Colonic mucosa (tissue), 4 donors: ENCODE data around the gene LDLRAD3. TPM values are rescaled to one million over a fixed set of nuclear protein-coding genes. Genes with fewer than 3 reads are reported as not detected.

Experiments used
- DNase-seq: peaks from one replicate; pipeline ENCODE4 v3.0.0-alpha.2; 2020
- H3K27ac ChIP-seq: fragments of 200-600 bp; one replicate; pipeline ENCODE4 v1.8.0; 2021
- H3K27me3 ChIP-seq: fragments of 200-600 bp; one replicate; pipeline ENCODE4 v1.8.0; 2021
- H3K36me3 ChIP-seq: fragments of 200-600 bp; one replicate; pipeline ENCODE4 v1.8.0; 2021
- H3K4me1 ChIP-seq: fragments of 200-600 bp; one replicate; pipeline ENCODE4 v1.8.0; 2021; ENCODE audit warnings: mild to moderate bottlenecking
- H3K4me3 ChIP-seq: fragments of 200-600 bp; one replicate; pipeline ENCODE4 v1.8.0; 2021
- H3K9ac ChIP-seq, 2 donors: one replicate each; pipeline ENCODE4 v1.7.0; 2013; ENCODE audit warnings: control low read depth in 2 of 2, low read depth in 2 of 2, low read length in 2 of 2
- H3K9me3 ChIP-seq: fragments of 200-600 bp; one replicate; pipeline ENCODE4 v1.8.0; 2021
- intact Hi-C: fragments of 100-400 bp; cut with DNase I; formaldehyde crosslinking; loops from one replicate; pipeline ENCODE4 v1.14.1; 2022
- total RNA-seq, 2 donors: library from RNA; stranded (reverse); fragmentation: NEBNext Ultra II Directional in 1 of 2; extraction: Animal tissue kit (Norgen Biotek cat#: 25700) in 1 of 2; gene quantifications; one replicate each; pipeline ENCODE4 v1.2.1, GENCODE V29; 2021
- TF ChIP-seq, protein P1 (sequence below): fragments of 200-600 bp; IDR thresholded peaks from one replicate; pipeline ENCODE4 v1.8.0; 2022; ENCODE audit warnings: antibody characterized with exemption, mild to moderate bottlenecking
- donor health status: healthy.
- donor health status: DM: no; HTN: no; CAD: no.
- donor health status: DM: no; HTN: no; CAD: no.

Gene LDLRAD3
- total RNA-seq, 2 donors from 2014 or later, result 1.9 to 2.9 TPM

DNA sequence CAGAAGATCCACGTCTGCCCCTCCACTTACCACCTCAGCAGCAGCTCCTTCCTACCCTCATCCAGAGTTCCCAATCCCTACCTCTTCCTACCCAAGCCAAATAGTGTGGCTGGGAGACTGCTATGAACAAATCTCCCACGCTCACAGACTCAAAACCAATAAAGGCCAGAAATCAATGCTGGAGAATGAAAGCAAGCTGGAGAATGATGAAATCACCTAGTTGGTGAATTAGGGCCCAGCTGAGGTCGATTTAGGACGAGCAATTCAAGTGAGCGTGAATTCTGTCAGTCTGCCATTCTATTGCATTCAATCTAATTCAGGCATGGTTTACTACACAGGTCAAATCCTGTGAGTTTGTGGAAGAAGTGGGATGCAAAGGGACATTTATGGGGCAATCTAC lies 322.9 kb downstream of the LDLRAD3 start:
- Histone ChIP-seq H3K4me1 (no peaks in the 10 kb centered on the region), H3K36me3 (no peaks in the 10 kb centered on the region), H3K4me3 (no peak overlapping the region), H3K9me3 (no peaks in the 10 kb centered on the region), H3K27me3 (no peaks in the 10 kb centered on the region), H3K9ac (no peak overlapping the region), H3K27ac (no peak overlapping the region)
- intact Hi-C loops, result loop anchor here (10.0 kb wide), 2 partner anchors 222 to 782 kb away; no protein-coding TSS in a partner anchor
- DNase-seq, result peak; percentile 1
- TF ChIP-seq, protein P1, sequence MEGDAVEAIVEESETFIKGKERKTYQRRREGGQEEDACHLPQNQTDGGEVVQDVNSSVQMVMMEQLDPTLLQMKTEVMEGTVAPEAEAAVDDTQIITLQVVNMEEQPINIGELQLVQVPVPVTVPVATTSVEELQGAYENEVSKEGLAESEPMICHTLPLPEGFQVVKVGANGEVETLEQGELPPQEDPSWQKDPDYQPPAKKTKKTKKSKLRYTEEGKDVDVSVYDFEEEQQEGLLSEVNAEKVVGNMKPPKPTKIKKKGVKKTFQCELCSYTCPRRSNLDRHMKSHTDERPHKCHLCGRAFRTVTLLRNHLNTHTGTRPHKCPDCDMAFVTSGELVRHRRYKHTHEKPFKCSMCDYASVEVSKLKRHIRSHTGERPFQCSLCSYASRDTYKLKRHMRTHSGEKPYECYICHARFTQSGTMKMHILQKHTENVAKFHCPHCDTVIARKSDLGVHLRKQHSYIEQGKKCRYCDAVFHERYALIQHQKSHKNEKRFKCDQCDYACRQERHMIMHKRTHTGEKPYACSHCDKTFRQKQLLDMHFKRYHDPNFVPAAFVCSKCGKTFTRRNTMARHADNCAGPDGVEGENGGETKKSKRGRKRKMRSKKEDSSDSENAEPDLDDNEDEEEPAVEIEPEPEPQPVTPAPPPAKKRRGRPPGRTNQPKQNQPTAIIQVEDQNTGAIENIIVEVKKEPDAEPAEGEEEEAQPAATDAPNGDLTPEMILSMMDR, result no peak

DNA sequence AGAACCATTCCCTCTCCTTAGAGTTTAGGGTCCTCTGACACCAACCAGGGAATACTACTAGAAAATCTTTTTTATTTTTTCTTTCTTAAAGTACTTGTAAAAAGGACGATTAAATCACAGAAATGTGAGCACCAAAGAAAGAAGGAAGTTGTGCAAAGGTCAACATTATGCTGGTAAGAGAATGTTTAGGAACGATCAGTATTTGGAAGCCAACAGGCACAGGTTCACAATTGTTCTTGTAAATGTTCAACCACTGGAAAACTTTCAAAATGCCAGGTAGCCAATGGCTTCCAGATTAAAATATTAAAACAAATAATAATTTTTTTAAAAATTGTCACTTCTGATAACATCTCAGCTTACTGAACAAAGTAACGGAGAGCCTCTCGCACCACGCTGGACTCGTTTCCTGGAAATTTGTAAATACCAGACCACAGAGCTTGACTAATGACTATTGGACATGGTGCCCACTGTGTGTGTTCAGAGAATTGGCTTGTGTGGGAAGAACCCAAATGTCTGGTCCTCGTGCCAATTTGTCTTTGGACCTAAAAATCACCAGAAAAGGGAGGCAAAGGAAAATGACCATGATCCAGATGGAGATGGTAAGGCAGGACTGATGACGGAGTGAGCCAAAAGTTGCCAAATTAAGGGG lies 324.6 kb downstream of the LDLRAD3 start:
- Histone ChIP-seq H3K9ac (no peak overlapping the region), H3K36me3 (no peaks in the 10 kb centered on the region), H3K9me3 (no peaks in the 10 kb centered on the region), H3K27me3 (no peaks in the 10 kb centered on the region), H3K4me3 (no peak overlapping the region), H3K27ac (no peak overlapping the region), H3K4me1 (no peaks in the 10 kb centered on the region)
- TF ChIP-seq, protein P1, result no peak
- intact Hi-C loops, result loop anchor here (10.0 kb wide), 2 partner anchors 224 to 784 kb away; no protein-coding TSS in a partner anchor
- no peak for DNase-seq

DNA sequence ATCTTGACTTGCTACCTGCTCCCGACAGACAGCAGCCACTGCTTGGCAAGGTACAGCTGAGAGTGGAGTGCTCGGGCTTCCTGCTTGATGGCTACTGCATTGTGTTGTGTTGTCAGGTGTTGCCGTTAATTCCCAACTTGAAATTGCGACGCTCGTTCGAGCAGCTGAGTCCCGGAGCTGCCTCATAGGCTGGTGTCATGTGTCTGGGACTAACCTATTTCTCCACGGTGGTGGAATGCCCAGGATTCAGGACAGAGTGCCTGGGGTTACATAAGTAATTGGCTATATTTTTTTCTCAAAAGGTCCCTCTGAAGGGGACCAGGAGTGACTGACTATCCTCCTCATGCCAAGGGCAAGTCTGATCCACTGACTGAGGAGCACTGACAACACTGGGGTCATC lies 326.8 kb downstream of the LDLRAD3 start:
- Histone ChIP-seq H3K4me3 (no peak overlapping the region), H3K27me3 (no peaks in the 10 kb centered on the region), H3K27ac (no peak overlapping the region), H3K9me3 (no peaks in the 10 kb centered on the region), H3K9ac (no peak overlapping the region), H3K4me1 (no peaks in the 10 kb centered on the region), H3K36me3 (peaks cover 9% of the 10 kb centered on the region)
- intact Hi-C loops, result no loop called here
- TF ChIP-seq, protein P1, result no peak
- DNase-seq, result peak; percentile 3

DNA sequence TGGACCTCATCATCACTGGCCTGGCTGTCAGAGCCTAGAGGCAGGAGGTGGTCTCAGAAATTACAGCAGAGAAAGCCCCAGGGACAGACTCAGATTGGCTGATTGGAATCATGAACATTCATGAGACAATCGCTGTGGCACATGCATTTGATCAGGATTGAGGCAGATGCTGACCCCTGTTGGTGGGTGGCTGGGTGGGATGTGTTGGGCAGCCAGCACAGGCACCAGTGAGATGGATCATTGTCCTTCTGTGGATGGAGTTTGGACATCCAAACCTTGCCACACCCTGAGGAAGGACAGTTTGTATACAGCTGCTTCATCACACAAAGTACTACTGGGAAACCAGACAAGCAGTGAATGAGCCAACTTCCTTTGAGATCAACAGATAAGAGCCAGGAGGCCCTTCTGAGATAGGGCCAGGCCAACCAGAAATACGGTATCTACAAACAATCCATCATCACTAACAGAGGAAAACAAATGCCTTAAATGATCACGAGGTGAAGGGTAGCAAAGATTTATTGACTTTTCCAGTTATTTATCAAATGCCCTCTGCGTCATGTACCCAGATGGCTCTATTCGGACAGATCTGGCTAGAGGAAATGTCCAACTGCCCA lies 328.0 kb downstream of the LDLRAD3 start:
- Histone ChIP-seq H3K4me1 (no peaks in the 10 kb centered on the region), H3K27ac (no peak overlapping the region), H3K36me3 (peaks cover 9% of the 10 kb centered on the region), H3K27me3 (no peaks in the 10 kb centered on the region), H3K9me3 (no peaks in the 10 kb centered on the region), H3K4me3 (no peak overlapping the region), H3K9ac (no peak overlapping the region)
- intact Hi-C loops, result no loop called here
- DNase-seq, result no peak
- TF ChIP-seq, protein P1, result no peak

DNA sequence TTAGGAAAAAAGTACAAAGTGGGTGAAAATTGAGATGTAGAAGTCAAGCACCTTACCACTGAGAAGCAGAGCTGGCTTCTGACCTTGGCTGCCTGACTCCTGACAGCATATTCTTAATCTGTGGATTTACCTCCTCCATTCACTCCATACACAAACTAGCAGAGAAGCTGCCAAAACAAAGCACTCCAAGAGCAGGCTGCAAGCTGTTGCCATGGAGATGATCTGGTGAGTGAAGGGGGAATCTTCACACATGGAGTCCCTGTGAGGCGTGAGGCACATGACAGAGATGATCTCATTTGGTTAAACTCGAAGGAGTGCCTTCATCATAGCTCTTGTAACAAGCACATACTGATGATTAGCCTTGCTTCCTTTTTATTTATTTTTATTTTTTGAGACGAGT lies 329.2 kb downstream of the LDLRAD3 start:
- Histone ChIP-seq H3K9ac (no peak overlapping the region), H3K27me3 (no peaks in the 10 kb centered on the region), H3K4me3 (no peak overlapping the region), H3K9me3 (no peaks in the 10 kb centered on the region), H3K27ac (no peak overlapping the region), H3K36me3 (peaks cover 9% of the 10 kb centered on the region), H3K4me1 (no peaks in the 10 kb centered on the region)
- intact Hi-C loops, result no loop called here
- TF ChIP-seq, protein P1, result no peak
- peak; percentile 3 for DNase-seq
